ENCODE data around the gene FITM1.
A peak's percentile ranks its signal among the peaks of the same experiment; 100 is the strongest.

The FITM1 gene

DNA sequence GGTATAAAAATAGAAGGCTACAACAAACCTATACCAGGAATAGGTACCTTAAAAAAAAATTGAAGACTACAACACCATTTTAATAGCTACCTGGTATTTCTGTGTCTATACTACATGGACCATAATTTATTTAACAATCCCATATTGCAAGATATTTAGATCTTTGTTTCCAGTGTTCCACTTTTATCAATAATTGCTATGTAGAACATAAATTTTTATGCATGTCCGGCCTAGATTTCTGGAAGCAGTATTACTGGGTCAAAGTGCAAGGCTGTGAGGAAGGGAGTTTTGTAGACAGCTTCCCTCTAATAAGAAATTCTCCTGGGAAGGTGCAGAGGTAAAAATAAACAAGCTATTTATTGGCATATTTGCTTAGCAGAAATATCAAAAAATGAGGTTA, 19.9 kb upstream of the FITM1 start:
- ChIA-PET POLR2A (interaction anchor here (1.3 to 9.8 kb wide), 4 partner anchors 16 to 50 kb away, joined by 3 to 162 read pairs (median 9); partner anchors contain the start of genes EMC9, PCK2 and PSME1), CTCF (interaction anchor here (0.7 to 8.1 kb wide), 4 partner anchors 17 to 66 kb away, joined by 3 to 114 read pairs (median 4); partner anchors contain the start of gene PCK2)
- no peak for DNase-seq (ENCODE audit: extremely low spot score)
- TF ChIP-seq FOXM1 (IDR thresholded peaks at IDR 0.05; ENCODE audit: borderline replicate concordance) (no peak), ZNF384 (IDR thresholded peaks at IDR 0.05) (no peak), FOXK2 (IDR thresholded peaks at IDR 0.05) (no peak), SUZ12 (IDR thresholded peaks at IDR 0.05) (no peak), ARNT (IDR thresholded peaks at IDR 0.05) (no peak), SP1 (IDR thresholded peaks at IDR 0.05) (no peak), L3MBTL2 (conservative IDR thresholded peaks at IDR 0.05) (no peak), FOXA1 (IDR thresholded peaks at IDR 0.05) (no peak), ELF4 (IDR thresholded peaks at IDR 0.05) (no peak)

DNA sequence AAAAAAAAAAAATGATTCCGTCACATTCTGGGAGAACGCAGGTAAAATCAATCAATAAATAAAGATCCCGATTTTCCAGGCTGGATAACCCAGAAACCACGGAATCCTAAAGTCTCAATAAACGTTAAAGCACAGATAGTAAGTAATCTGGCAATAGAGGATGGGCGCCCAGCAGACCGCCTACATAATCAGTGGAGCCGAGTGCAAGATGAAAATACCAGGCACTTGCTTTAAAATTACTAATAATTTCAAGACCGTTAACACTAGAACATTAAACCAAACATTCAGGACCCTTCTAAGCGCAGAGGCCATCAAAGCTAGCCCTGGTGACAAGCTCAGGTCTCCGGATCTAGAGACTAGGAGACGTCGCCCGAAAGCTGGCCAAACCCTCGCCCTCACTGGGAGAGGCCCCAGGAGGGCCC, 17.1 kb upstream of the FITM1 start:
- no peak for DNase-seq (ENCODE audit: extremely low spot score)
- ChIA-PET POLR2A (interaction anchor here (0.7 to 4.6 kb wide), 30 partner anchors 9 to 812 kb away, joined by 3 to 65 read pairs (median 10); partner anchors contain the start of genes CARMIL3, CHMP4A, EMC9 and IPO4), CTCF (interaction anchor here (0.6 to 3.9 kb wide), 4 partner anchors 20 to 324 kb away, joined by 3 to 30 read pairs (median 4); partner anchors contain the start of genes IRF9 and PCK2)
- TF ChIP-seq FOXA1 (IDR thresholded peaks at IDR 0.05), result no peak

GRCh38 chr14:24113801-24114531, 16.5 kb upstream of the FITM1 start:
- DNase-seq (ENCODE audit: extremely low spot score), result peak; percentile 72
- ChIA-PET POLR2A (interaction anchor here (0.7 to 4.6 kb wide), 42 partner anchors 9 to 813 kb away, joined by 3 to 65 read pairs (median 6); partner anchors contain the start of genes CARMIL3, CHMP4A, EMC9 and IPO4), CTCF (interaction anchor here (0.6 to 3.9 kb wide), 6 partner anchors 20 to 323 kb away, joined by 3 to 30 read pairs (median 4); partner anchors contain the start of genes IRF9, PCK2 and RNF31)
- TF ChIP-seq SP1 (IDR thresholded peaks at IDR 0.05) (no peak), BHLHE40 (IDR thresholded peaks at IDR 0.05; ENCODE audit: borderline replicate concordance) (no peak), NFRKB (IDR thresholded peaks at IDR 0.05) (no peak), L3MBTL2 (conservative IDR thresholded peaks at IDR 0.05) (peak; percentile 70), LEF1 (IDR thresholded peaks at IDR 0.05; ENCODE audit: borderline replicate concordance) (no peak), SUZ12 (IDR thresholded peaks at IDR 0.05) (no peak), ELF4 (IDR thresholded peaks at IDR 0.05) (0 out of 2 replicates have a peak, but pooled peaks have one; percentile 6)

DNA sequence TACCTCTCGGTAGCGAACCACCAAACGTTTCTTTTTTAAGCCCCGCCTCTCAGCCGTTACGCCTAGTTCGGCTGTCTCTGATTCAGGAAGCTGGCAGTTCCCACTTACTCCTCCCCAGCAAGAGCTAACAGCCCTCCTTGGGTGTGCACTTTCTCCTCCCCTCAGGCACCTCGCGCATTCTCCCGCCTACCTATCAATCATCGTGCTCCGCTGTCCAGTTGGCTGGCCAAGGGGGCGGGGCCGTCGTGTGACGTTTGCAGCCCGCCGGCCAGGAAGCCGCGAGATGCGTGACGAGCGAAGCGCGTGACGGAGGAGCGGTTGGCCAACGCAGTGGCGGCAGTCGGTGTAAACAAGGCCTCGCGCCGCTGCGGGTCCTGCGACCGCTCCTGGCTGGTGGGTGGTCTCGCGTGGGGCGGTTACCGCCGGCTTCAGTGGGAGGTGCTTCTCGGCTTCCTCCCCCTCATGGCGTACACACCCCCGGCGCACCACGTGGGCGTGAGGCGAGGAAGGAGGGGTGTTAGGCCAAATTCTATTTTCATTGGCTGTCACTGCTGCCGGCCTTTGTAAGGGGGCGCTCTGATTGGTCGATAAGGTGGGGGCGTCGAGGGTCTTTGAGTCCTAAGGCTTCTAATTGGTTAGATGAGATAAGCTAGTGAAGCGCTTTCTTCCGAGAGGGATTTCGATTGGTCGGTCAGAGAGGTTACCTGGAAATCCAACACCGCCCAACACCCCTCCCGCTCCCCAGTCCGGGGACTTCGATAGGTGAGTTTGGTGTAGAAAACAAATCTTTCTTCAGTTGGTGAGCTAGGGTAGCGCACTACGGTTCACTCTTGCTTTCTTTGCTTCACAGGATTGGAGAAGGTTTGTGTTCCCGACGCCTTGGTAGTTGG, 15.7 kb upstream of the FITM1 start, which contains the start of the genes DCAF11 and NRL:
Gene DCAF11 (plus strand): TSS at position 246 of the 890 bp plus-strand sequence. CDS start 818 bp downstream, outside the sequence.
Gene NRL (minus strand): TSS at position 418 of the 890 bp plus-strand sequence. CDS start 32,101 bp downstream, outside the sequence.
- CTCF ChIA-PET, result interaction anchor here (0.7 to 3.9 kb wide), 7 partner anchors 23 to 304 kb away, joined by 3 to 30 read pairs (median 4); partner anchors contain the start of genes IRF9 and RNF31
- peak; percentile 97 for DNase-seq (ENCODE audit: extremely low spot score)

DNA sequence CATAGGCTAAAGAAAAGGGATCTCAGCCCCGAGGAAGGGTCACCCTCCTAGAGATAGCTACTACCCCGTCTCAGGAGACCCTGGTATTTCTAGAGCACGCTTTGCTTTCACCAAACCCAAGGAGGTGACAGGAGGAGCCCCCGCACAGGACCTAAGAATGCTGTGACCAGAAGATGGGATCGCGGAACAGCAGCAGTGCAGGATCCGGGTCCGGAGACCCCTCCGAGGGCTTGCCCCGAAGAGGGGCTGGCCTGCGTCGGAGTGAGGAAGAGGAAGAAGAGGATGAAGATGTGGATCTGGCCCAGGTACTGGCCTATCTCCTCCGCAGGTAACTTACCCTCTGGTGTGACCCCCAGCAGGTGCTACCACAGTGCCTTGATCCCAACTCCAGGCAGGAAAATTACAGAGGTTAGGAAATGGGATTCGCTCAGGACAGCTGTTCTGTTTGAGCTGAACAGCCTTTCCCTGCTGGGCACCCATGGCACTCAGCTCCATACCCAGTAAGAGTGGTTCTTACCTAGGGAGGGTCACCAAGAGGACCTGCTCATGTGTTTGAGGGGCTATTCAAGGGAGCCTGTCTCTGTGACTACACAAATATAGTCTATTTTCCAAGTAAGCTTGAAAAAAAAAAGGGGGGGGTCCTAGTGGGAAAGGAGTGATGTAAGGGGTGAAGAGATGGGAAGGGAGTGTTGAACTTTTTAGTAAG, 14.9 kb upstream of the FITM1 start:
- POLR2A ChIA-PET, result interaction anchor here (0.9 to 4.6 kb wide), 23 partner anchors 8 to 794 kb away, joined by 3 to 65 read pairs (median 13); partner anchors contain the start of genes EMC9, IPO4, PCK2 and PSME1
- CTCF ChIA-PET, result interaction anchor here (0.7 to 3.9 kb wide), 6 partner anchors 24 to 303 kb away, joined by 3 to 30 read pairs (median 4); partner anchors contain the start of genes IRF9 and RNF31
- peak; percentile 16 for DNase-seq (ENCODE audit: extremely low spot score)
- TF ChIP-seq FOXK2 (IDR thresholded peaks at IDR 0.05) (no peak), NFRKB (IDR thresholded peaks at IDR 0.05) (no peak), FOXA1 (IDR thresholded peaks at IDR 0.05) (no peak), SUZ12 (IDR thresholded peaks at IDR 0.05) (no peak), HDGF (IDR thresholded peaks at IDR 0.05; ENCODE audit: borderline replicate concordance) (no peak), FOXM1 (IDR thresholded peaks at IDR 0.05; ENCODE audit: borderline replicate concordance) (no peak), ZNF384 (IDR thresholded peaks at IDR 0.05) (no peak), SP1 (IDR thresholded peaks at IDR 0.05) (no peak), PKNOX1 (IDR thresholded peaks at IDR 0.05) (no peak), L3MBTL2 (conservative IDR thresholded peaks at IDR 0.05) (no peak), CTBP1 (IDR thresholded peaks at IDR 0.05; ENCODE audit: borderline replicate concordance) (no peak), BHLHE40 (IDR thresholded peaks at IDR 0.05; ENCODE audit: borderline replicate concordance) (no peak), TARDBP (IDR thresholded peaks at IDR 0.05) (no peak)

More for the DNA sequence above, 15.7 kb upstream of the FITM1 start, which contains the start of the genes DCAF11 and NRL:
- POLR2A ChIA-PET, result interaction anchor here (0.7 to 4.6 kb wide), 41 partner anchors 9 to 813 kb away, joined by 3 to 65 read pairs (median 6); partner anchors contain the start of genes CARMIL3, CHMP4A, EMC9 and IPO4
- no peak; the same call in 1 of the 2 replicates for TF ChIP-seq FOXK2 (IDR thresholded peaks at IDR 0.05)
- TF ChIP-seq BHLHE40 (IDR thresholded peaks at IDR 0.05; ENCODE audit: borderline replicate concordance), result no peak
- TF ChIP-seq HDGF (IDR thresholded peaks at IDR 0.05; ENCODE audit: borderline replicate concordance), result no peak
- peak; percentile 97 for TF ChIP-seq L3MBTL2 (conservative IDR thresholded peaks at IDR 0.05)
- peak; percentile 64; the same call in 1 of the 2 replicates for TF ChIP-seq TARDBP (IDR thresholded peaks at IDR 0.05)
- TF ChIP-seq ELF4 (IDR thresholded peaks at IDR 0.05), result peak; percentile 48; the same call in 1 of the 2 replicates
- no peak for TF ChIP-seq CTBP1 (IDR thresholded peaks at IDR 0.05; ENCODE audit: borderline replicate concordance)
- TF ChIP-seq ZNF384 (IDR thresholded peaks at IDR 0.05), result no peak
- TF ChIP-seq LEF1 (IDR thresholded peaks at IDR 0.05; ENCODE audit: borderline replicate concordance), result no peak; the same call in 1 of the 2 replicates
- peak; percentile 66 for TF ChIP-seq SP1 (IDR thresholded peaks at IDR 0.05)
- no peak for TF ChIP-seq FOXA1 (IDR thresholded peaks at IDR 0.05)
- TF ChIP-seq PKNOX1 (IDR thresholded peaks at IDR 0.05), result peak; percentile 99
